Uterus (tissue), 2 donors: ENCODE measurements around the gene CHEK1.

ENCODE experiments used
- POLR2A ChIP-seq, 2 donors: fragments of 450-650 bp; IDR thresholded peaks; one replicate each; pipeline ENCODE4 v1.6.1; 2016; ENCODE audit warnings: antibody characterized with exemption in 2 of 2, mild to moderate bottlenecking in 1 of 2, moderate library complexity in 1 of 2
- TF ChIP-seq, protein P1 (sequence below), 4 experiments: fragments of 200-600 bp in 2 of 4; fragments of 450-650 bp in 2 of 4; sonication (generic) in 2 of 4; IDR thresholded peaks; one replicate each; pipeline ENCODE4 v1.5.1; 2016 to 2019; ENCODE audit warnings: antibody characterized with exemption in 4 of 4, mild to moderate bottlenecking in 2 of 4, moderate library complexity in 1 of 4

DNA sequence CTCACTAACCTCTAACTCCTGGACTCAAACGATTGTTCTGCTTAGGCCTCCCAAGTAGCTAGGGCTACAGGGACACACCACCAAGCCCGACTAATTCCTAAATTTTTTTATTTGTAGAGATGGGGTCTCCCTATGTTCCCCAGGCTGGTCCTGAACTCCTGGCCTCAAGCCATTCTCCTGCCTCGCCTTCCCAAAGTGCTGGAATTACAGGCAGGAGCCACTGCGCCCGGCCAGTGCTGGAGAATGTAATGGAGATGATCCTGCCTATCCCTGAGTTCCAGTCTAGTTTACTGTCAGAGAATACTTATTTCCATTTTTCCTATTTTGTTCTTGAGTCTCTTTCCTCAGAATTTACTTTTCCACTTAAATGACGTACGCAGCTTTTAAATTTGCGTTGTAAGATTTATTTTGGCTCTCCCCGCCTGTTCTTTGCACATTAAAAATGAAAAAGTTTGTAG, at the start of gene CHEK1:
- TF ChIP-seq, protein P1, sequence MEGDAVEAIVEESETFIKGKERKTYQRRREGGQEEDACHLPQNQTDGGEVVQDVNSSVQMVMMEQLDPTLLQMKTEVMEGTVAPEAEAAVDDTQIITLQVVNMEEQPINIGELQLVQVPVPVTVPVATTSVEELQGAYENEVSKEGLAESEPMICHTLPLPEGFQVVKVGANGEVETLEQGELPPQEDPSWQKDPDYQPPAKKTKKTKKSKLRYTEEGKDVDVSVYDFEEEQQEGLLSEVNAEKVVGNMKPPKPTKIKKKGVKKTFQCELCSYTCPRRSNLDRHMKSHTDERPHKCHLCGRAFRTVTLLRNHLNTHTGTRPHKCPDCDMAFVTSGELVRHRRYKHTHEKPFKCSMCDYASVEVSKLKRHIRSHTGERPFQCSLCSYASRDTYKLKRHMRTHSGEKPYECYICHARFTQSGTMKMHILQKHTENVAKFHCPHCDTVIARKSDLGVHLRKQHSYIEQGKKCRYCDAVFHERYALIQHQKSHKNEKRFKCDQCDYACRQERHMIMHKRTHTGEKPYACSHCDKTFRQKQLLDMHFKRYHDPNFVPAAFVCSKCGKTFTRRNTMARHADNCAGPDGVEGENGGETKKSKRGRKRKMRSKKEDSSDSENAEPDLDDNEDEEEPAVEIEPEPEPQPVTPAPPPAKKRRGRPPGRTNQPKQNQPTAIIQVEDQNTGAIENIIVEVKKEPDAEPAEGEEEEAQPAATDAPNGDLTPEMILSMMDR (IDR thresholded peaks at IDR 0.05) = no peak
- TF ChIP-seq POLR2A (IDR thresholded peaks at IDR 0.05) = no peak
